Caco-2 (cell line): Measurements from ENCODE around the gene MRRF. TPM values are rescaled to one million over a fixed set of nuclear protein-coding genes. Genes with fewer than 3 reads are reported as not detected.

Experiments used
- BruUV-seq: library from RNA; stranded (reverse); fragments of 400-500 nt; replicated peaks from 2 replicates; lab custom pipeline; 2021; lab: Mats Ljungman, UMichigan
- CTCF ChIA-PET: fragments of 300-600 bp; sonication (Branson Sonifier 250); formaldehyde crosslinking; loops from one replicate; lab custom pipeline; 2022; ENCODE audit warnings: antibody characterized with exemption; lab: Charles Lee
- POLR2A ChIA-PET: fragments of 300-600 bp; sonication (Branson Sonifier 250); formaldehyde crosslinking; loops from one replicate; lab custom pipeline; 2022; ENCODE audit warnings: antibody characterized with exemption; lab: Charles Lee
- DNase-seq, 2 experiments: peaks; one replicate each; pipeline versions ENCODE4 v3.0.0 to v3.0.0-alpha.2; 2020 to 2022
- H3K27me3 ChIP-seq: replicated peaks from 2 replicates; pipeline ENCODE4 v1.6.0; 2011; ENCODE audit warnings: low read length; ENCODE audit not compliant: control insufficient read depth, insufficient read depth
- H3K36me3 ChIP-seq: 2 replicates; pipeline ENCODE4 v1.5.1; 2011; ENCODE audit warnings: low read length; ENCODE audit not compliant: control insufficient read depth, insufficient read depth
- H3K4me1 ChIP-seq: fragments of 250-450 bp; sonication (Bioruptor Pico); 2 replicates; pipeline ENCODE4 v1.5.1; 2020; ENCODE audit warnings: mild to moderate bottlenecking
- H3K4me3 ChIP-seq: 2 replicates; pipeline ENCODE4 v1.5.1; 2011; ENCODE audit warnings: low read depth, mild to moderate bottlenecking, control low read depth, low read length
- H3K9me3 ChIP-seq: fragments of 250-450 bp; sonication (Bioruptor Pico); 2 replicates; pipeline ENCODE4 v1.5.1; 2020; ENCODE audit warnings: mild to moderate bottlenecking, moderate library complexity
- H3K27ac Mint-ChIP-seq: one replicate; pipeline ENCODE4 v1.8.0; 2022; ENCODE audit warnings: mixed read lengths; ENCODE audit not compliant: unreplicated experiment
- H3K27me3 Mint-ChIP-seq: one replicate; pipeline ENCODE4 v1.8.0; 2022; ENCODE audit warnings: mixed read lengths; ENCODE audit not compliant: insufficient read depth, unreplicated experiment
- H3K36me3 Mint-ChIP-seq: one replicate; pipeline ENCODE4 v1.8.0; 2022; ENCODE audit warnings: mild to moderate bottlenecking, mixed read lengths; ENCODE audit not compliant: insufficient read depth, unreplicated experiment
- H3K4me1 Mint-ChIP-seq: one replicate; pipeline ENCODE4 v1.8.0; 2022; ENCODE audit warnings: low read depth, mixed read lengths; ENCODE audit not compliant: unreplicated experiment
- H3K4me3 Mint-ChIP-seq: one replicate; pipeline ENCODE4 v1.8.0; 2022; ENCODE audit warnings: mild to moderate bottlenecking, moderate library complexity, mixed read lengths; ENCODE audit not compliant: unreplicated experiment
- H3K9me3 Mint-ChIP-seq: one replicate; pipeline ENCODE4 v1.8.0; 2022; ENCODE audit warnings: mixed read lengths; ENCODE audit not compliant: unreplicated experiment
- intact Hi-C: fragments of 100-400 bp; cut with micrococcal nuclease; formaldehyde crosslinking; loops from one replicate; pipeline ENCODE4 v1.10.0; 2022; ENCODE audit not compliant: unreplicated experiment
- total RNA-seq: library from RNA; stranded (reverse); gene quantifications from 2 replicates; pipeline ENCODE4 v1.2.3, GENCODE V29; 2022
- TF ChIP-seq, protein P1 (sequence below), 2 experiments: fragments of 200-600 bp in 1 of 2; IDR thresholded peaks; 1 replicate in 1 of 2; 2 replicates in 1 of 2; pipeline versions ENCODE4 v1.5.1 to v1.8.0; 2011 to 2022; ENCODE audit warnings: antibody characterized with exemption in 1 of 2, control low read depth in 1 of 2, inconsistent platforms in 1 of 2, low read depth in 1 of 2, low read length in 1 of 2, mild to moderate bottlenecking in 1 of 2, moderate library complexity in 1 of 2; ENCODE audit not compliant: insufficient read depth in 1 of 2, severe bottlenecking in 1 of 2, unreplicated experiment in 1 of 2

The MRRF gene
- total RNA-seq, 1 experiment from 2014 or later = 64.6 TPM

GRCh38 chr9:122342323-122343050, 77.8 kb downstream of the MRRF start:
- H3K9me3 ChIP-seq = no peaks in the 10 kb centered on the region
- H3K36me3 ChIP-seq = no peaks in the 10 kb centered on the region
- Mint-ChIP-seq H3K4me1 (no peaks in the 10 kb centered on the region), H3K9me3 (no peaks in the 10 kb centered on the region), H3K27me3 (peaks cover 5% of the 10 kb centered on the region), H3K36me3 (no peaks in the 10 kb centered on the region), H3K27ac (no peak overlapping the region), H3K4me3 (no peak overlapping the region)
- TF ChIP-seq, protein P1, sequence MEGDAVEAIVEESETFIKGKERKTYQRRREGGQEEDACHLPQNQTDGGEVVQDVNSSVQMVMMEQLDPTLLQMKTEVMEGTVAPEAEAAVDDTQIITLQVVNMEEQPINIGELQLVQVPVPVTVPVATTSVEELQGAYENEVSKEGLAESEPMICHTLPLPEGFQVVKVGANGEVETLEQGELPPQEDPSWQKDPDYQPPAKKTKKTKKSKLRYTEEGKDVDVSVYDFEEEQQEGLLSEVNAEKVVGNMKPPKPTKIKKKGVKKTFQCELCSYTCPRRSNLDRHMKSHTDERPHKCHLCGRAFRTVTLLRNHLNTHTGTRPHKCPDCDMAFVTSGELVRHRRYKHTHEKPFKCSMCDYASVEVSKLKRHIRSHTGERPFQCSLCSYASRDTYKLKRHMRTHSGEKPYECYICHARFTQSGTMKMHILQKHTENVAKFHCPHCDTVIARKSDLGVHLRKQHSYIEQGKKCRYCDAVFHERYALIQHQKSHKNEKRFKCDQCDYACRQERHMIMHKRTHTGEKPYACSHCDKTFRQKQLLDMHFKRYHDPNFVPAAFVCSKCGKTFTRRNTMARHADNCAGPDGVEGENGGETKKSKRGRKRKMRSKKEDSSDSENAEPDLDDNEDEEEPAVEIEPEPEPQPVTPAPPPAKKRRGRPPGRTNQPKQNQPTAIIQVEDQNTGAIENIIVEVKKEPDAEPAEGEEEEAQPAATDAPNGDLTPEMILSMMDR (IDR thresholded peaks at IDR 0.05; ENCODE audit: insufficient read depth in 1 of 2, low read depth in 1 of 2, low read length in 1 of 2, severe bottlenecking in 1 of 2, unreplicated experiment in 1 of 2) = no peak
- BruUV-seq = no TSS peak
- H3K4me1 ChIP-seq = no peaks in the 10 kb centered on the region; the same call in 1 of the 2 replicates
- no peak for DNase-seq
- POLR2A ChIA-PET = no interaction called here
- intact Hi-C loops = no loop called here
- CTCF ChIA-PET = interaction anchor here (0.6 kb wide), 1 partner anchor 110 kb away, joined by 7 read pairs; no protein-coding TSS in a partner anchor
- no peak overlapping the region for H3K4me3 ChIP-seq
- H3K27me3 ChIP-seq = no peaks in the 10 kb centered on the region

- intact Hi-C loops = no loop called here
- DNase-seq = peak in 1 of 2 experiments; percentile 32
- POLR2A ChIA-PET = interaction anchor here (0.5 kb wide), 1 partner anchor 482 kb away, joined by 3 read pairs; no protein-coding TSS in a partner anchor
- H3K9me3 ChIP-seq = no peaks in the 10 kb centered on the region
- peaks cover 4% of the 10 kb centered on the region for H3K27me3 Mint-ChIP-seq
- no peaks in the 10 kb centered on the region for H3K36me3 Mint-ChIP-seq
- TF ChIP-seq, protein P1 (IDR thresholded peaks at IDR 0.05; ENCODE audit: insufficient read depth in 1 of 2, low read depth in 1 of 2, low read length in 1 of 2, severe bottlenecking in 1 of 2, unreplicated experiment in 1 of 2) = no peak
- CTCF ChIA-PET = interaction anchor here (6.4 kb wide), 1 partner anchor 249 kb away, joined by 93 read pairs; no protein-coding TSS in a partner anchor
- H3K27me3 ChIP-seq = no peaks in the 10 kb centered on the region
- no peaks in the 10 kb centered on the region for H3K9me3 Mint-ChIP-seq
- H3K27ac Mint-ChIP-seq = no peak overlapping the region
- BruUV-seq = no TSS peak
- H3K4me3 ChIP-seq = peak overlapping the region; percentile 51
- H3K4me1 ChIP-seq = no peaks in the 10 kb centered on the region; the same call in 1 of the 2 replicates
- peak overlapping the region; percentile 76 for H3K4me3 Mint-ChIP-seq
- H3K4me1 Mint-ChIP-seq = peaks cover 6% of the 10 kb centered on the region
- no peaks in the 10 kb centered on the region for H3K36me3 ChIP-seq
Observed at GRCh38 chr9:122346478-122347347, 82.0 kb downstream of the MRRF start.
